Small intestine (tissue), 7 donors: ENCODE measurements around the gene YLPM1. TPM values are rescaled to one million over a fixed set of nuclear protein-coding genes. Genes with fewer than 3 reads are reported as not detected.

Experiments
- DNase-seq, 2 donors: peaks; one replicate each; pipeline versions ENCODE4 v3.0.0 to v3.0.0-alpha.2; 2013
- FAIRE-seq: peaks from 2 replicates; lab custom pipeline; 2012; peaks lifted over from hg19 to GRCh38; lab: Jason Lieb, UNC
- H3K27ac ChIP-seq, 3 donors: one replicate each; pipeline ENCODE4 v1.5.1; 2013; ENCODE audit warnings: low read length in 2 of 3, mild to moderate bottlenecking in 2 of 3, control low read depth in 1 of 3, inconsistent platforms in 1 of 3, low read depth in 1 of 3, moderate library complexity in 1 of 3
- H3K27me3 ChIP-seq, 3 donors: one replicate each; pipeline ENCODE4 v1.6.1; 2013; ENCODE audit warnings: low read length in 3 of 3, inconsistent platforms in 1 of 3; ENCODE audit not compliant: control insufficient read depth in 3 of 3, insufficient read depth in 3 of 3
- H3K36me3 ChIP-seq, 3 donors: one replicate each; pipeline ENCODE4 v1.6.1; 2013; ENCODE audit warnings: low read length in 3 of 3, inconsistent platforms in 1 of 3, low read depth in 1 of 3, mild to moderate bottlenecking in 1 of 3, moderate library complexity in 1 of 3; ENCODE audit not compliant: control insufficient read depth in 3 of 3, insufficient read depth in 2 of 3
- H3K4me1 ChIP-seq, 3 donors: one replicate each; pipeline ENCODE4 v1.6.1; 2013; ENCODE audit warnings: low read length in 2 of 3, inconsistent platforms in 1 of 3, low read depth in 1 of 3, mild to moderate bottlenecking in 1 of 3, moderate library complexity in 1 of 3; ENCODE audit not compliant: control insufficient read depth in 3 of 3, insufficient read depth in 2 of 3
- H3K4me3 ChIP-seq, 3 donors: one replicate each; pipeline ENCODE4 v1.5.1; 2013; ENCODE audit warnings: low read length in 3 of 3, control low read depth in 1 of 3, inconsistent platforms in 1 of 3, low read depth in 1 of 3, mild to moderate bottlenecking in 1 of 3, moderate library complexity in 1 of 3
- H3K9me3 ChIP-seq, 2 donors: one replicate each; pipeline ENCODE4 v1.6.1; 2013; ENCODE audit warnings: low read depth in 1 of 2, low read length in 1 of 2; ENCODE audit not compliant: control insufficient read depth in 2 of 2, insufficient read depth in 1 of 2
- WGBS, 3 donors: extraction: QIAGEN DNeasy Blood & Tissue Kit; methylation state at CpG; one replicate each; pipeline ENCODE4 v1.1.7; 2013; 5-methylcytosine and 5-hydroxymethylcytosine counted together
- polyA plus RNA-seq, 4 donors: library from polyadenylated mRNA; stranded (reverse) in 3 of 4; unstranded in 1 of 4; fragments of 200-250 nt in 3 of 4; fragments of 120-200 nt in 1 of 4; gene quantifications; one replicate each; pipeline versions ENCODE4 v1.2.1 to v1.2.3, GENCODE V29; 2013
- donor health status: healthy with polysubstance abuse.
- donor health status: control.
- donor health status: control.
- donor health status: Bipolar disorder and iron deficiency.
- donor health status: healthy.

Gene YLPM1
- polyA plus RNA-seq, 4 donors = 5.1 to 50.5 (median 13.1) TPM

DNA sequence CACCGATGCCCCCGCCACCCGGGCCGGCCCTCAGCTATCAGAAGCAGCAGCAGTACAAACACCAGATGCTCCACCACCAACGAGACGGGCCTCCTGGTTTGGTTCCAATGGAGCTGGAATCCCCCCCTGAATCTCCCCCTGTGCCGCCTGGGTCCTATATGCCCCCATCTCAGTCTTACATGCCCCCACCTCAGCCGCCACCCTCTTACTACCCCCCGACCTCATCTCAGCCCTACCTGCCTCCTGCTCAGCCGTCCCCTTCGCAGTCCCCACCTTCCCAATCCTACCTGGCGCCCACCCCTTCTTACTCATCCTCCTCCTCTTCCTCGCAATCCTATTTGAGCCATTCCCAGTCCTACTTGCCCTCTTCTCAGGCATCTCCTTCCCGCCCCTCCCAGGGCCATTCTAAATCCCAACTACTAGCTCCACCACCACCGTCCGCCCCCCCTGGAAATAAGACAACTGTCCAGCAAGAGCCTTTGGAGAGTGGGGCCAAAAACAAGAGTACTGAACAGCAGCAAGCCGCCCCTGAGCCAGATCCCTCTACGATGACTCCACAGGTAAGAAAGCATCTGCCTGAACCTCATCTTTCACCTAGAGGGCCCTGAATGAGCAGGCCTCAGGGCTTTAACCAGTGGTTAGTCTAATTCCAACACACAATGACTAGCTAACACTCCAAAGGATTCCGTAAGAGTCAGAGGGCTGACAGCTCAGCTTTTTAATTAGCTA is 851 bp downstream of the YLPM1 start:
- Histone ChIP-seq H3K27me3 (no peaks in the 10 kb centered on the region), H3K27ac (peak overlapping the region in 2 of 3 donors; percentile 87 to 96), H3K4me1 (peaks cover 0 to 5% (median 0%) of the 10 kb centered on the region in 3 donors), H3K36me3 (peaks cover 0 to 3% (median 0%) of the 10 kb centered on the region in 3 donors), H3K4me3 (peak overlapping the region; percentile 90 to 97 (median 96)), H3K9me3 (no peaks in the 10 kb centered on the region)
- DNase-seq (peak; percentile 22 to 42), FAIRE-seq (no peak)
- 1 to 2% (median 1%) methylated on average over 16 to 19 of the region's 19 CpGs for WGBS, 3 donors

DNA sequence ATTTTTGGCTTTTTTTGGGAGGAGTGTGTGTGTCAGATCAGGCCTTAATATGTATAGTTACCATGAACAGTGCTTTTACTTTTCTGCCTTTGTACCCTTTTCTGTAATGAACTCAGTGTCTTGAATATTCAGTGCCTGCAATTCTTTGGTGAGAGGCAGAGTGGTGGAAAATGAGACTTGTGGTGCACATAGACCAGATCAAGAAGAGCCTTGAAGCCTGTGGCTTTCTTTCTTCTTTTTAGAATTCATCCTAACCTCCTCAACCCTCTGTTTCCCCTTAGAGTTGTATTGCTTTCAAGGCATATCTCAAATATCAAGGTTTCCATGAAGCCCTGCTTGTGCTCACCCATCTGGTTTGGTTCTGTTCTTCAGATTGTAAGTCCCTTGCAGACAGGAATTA is 2.6 kb downstream of the YLPM1 start:
- Histone ChIP-seq H3K27me3 (no peaks in the 10 kb centered on the region), H3K4me1 (peaks cover 0 to 5% (median 0%) of the 10 kb centered on the region in 3 donors), H3K9me3 (no peaks in the 10 kb centered on the region), H3K4me3 (peak overlapping the region in 1 of 3 donors; percentile 19), H3K27ac (no peak overlapping the region), H3K36me3 (peaks cover 0 to 5% (median 0%) of the 10 kb centered on the region in 3 donors)
- DNase-seq (no peak), FAIRE-seq (no peak)

DNA sequence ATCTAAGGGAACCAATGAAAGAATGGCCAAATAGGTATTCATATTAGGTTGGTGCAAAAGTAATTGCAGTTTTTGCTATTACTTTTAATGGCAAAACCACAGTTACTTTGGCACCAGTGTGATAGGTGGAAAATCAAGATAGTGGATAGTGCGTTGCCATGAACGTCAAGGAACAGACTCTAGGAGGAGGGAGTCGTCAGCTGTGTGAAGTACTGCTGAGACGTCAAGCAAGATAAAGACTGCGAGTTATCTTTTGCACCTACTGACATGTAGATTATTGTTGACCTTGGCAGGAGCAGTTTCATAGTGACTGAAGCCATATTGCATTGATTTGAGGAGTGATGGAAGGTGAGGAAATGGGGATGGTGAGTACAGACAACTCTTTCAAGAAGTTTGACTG is 8.3 kb downstream of the YLPM1 start:
- H3K36me3 ChIP-seq = peaks cover 0 to 12% (median 2%) of the 10 kb centered on the region in 3 donors
- peaks cover 0 to 5% (median 0%) of the 10 kb centered on the region in 3 donors for H3K4me1 ChIP-seq
- H3K27ac ChIP-seq = no peak overlapping the region
- FAIRE-seq = no peak
- H3K4me3 ChIP-seq = no peak overlapping the region
- 36 to 59% (median 46%) methylated on average over 5 of the region's 5 CpGs for WGBS, 3 donors
- peak in 1 of 2 donors; percentile 29 for DNase-seq
- no peaks in the 10 kb centered on the region for H3K9me3 ChIP-seq
- no peaks in the 10 kb centered on the region for H3K27me3 ChIP-seq

DNA sequence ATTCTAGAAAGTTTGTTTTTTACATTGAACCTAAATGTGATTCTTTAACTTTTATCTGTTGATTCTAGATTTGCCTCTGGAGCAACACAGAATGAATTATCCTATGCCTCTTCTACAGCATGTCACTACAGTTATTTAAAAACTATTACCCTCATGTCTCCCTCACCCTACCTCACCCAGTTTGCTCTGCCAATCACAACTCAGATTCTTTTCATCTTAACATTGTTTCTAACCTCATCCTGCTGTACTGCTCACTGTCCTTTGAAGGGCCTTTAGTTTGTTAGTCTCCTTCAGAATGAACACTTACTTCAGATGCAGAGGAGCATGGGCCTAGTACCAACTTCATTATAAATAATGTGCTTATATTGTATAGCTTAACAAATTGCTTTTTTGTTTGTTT is 21.5 kb downstream of the YLPM1 start:
- no peaks in the 10 kb centered on the region for H3K27me3 ChIP-seq
- H3K36me3 ChIP-seq = peaks cover 14 to 36% (median 20%) of the 10 kb centered on the region in 3 donors
- no peaks in the 10 kb centered on the region for H3K4me1 ChIP-seq
- no peaks in the 10 kb centered on the region for H3K9me3 ChIP-seq
- H3K27ac ChIP-seq = no peak overlapping the region
- no peak for DNase-seq
- no peak overlapping the region for H3K4me3 ChIP-seq
- no peak for FAIRE-seq

DNA sequence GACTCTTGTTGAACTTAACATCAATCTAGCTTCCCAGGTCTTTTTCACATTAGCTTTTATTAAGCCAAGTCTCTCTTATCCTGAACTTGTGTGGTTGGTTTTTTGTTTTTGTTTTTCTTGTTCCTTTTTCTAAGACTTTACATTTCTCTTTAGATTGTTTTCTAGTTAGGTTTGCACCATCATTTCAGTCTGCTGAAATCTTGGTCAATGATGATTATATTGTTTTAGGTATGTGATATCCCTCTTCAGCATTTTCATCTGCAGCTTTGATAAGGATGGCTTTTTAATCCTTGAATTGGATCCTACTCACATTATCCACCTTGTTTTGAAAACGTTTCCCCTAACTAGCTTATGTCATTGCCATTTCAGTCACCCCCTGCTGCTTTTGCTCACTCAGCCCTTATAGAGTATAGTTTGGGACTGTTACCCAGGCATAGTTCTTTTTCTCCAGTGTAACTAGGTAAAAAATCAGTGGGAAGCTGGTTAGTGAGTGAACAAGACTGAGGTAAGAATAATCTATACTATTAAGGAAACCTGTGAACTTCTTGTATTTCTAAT is 22.0 kb downstream of the YLPM1 start:
- Histone ChIP-seq H3K27me3 (no peaks in the 10 kb centered on the region), H3K9me3 (no peaks in the 10 kb centered on the region), H3K27ac (no peak overlapping the region), H3K4me1 (no peaks in the 10 kb centered on the region), H3K4me3 (no peak overlapping the region), H3K36me3 (peaks cover 14 to 32% (median 19%) of the 10 kb centered on the region in 3 donors)
- FAIRE-seq (no peak), DNase-seq (no peak)
- WGBS, 3 donors = 43 to 56% (median 46%) methylated on average over 1 of the region's 1 CpG

DNA sequence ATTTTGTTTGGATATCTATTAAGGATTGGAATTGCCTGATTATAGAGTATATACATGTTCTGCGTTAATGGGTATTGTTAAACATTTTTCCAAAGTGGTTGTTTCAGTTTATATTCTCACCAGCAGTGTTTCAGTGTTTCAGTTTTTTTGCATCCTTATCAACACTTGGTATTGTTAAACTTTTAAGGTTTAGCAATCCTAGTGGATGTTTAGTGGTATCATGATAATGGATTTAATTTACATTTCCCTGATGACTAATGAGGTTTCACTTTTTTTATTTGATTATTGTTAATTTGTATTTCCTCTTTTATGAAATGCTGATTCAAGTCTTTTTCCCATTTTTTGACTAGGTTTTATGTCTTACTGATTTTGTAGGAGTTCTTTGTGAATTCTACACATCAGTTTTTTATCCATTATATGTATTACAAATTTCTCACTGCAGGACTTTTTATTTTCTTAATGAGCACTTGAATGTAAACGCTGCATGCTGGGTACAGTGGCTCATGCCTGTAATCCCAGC is 23.7 kb downstream of the YLPM1 start:
- no peak for FAIRE-seq
- no peaks in the 10 kb centered on the region for H3K4me1 ChIP-seq
- H3K27me3 ChIP-seq = no peaks in the 10 kb centered on the region
- WGBS, 3 donors = 89 to 95% (median 93%) methylated on average over 2 of the region's 2 CpGs
- peaks cover 3 to 28% (median 7%) of the 10 kb centered on the region in 3 donors for H3K36me3 ChIP-seq
- no peak overlapping the region for H3K27ac ChIP-seq
- no peak for DNase-seq
- H3K4me3 ChIP-seq = no peak overlapping the region
- peaks cover 0 to 3% of the 10 kb centered on the region in 2 donors for H3K9me3 ChIP-seq

DNA sequence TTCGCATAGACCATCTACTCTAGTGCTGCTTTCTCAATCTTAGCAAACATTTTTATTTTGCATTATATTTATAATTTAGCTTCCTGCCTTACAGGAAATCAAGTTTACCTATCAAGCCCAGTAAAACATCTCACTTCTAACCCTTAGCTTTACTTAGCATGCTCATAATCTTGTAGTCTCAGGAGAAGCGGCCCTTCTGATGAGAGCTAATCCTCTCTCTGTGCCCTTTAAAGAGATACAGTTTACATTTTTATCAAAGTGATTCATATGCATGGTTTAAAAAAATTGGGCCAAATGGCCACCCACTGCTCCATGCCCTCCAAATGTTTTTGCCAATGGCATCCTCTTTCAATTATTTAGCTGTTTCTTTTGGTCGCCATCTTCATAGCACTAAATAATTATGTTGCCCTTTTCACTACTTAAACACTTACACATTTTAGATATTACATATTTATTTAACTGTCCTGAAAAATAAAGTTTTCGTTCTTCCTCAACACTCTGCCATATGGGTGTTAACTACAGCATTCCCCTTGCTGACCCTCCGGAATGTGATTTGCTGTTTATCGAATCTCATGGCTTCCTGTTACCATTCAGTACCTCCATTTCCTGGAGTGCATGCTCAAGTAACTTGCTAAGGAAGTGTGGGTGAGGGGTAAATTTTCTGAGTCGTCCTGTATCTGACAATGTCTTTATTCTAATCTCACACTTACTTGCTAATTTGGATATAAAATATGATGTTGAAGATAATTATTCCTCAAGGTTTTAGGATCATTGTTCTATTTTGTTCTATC is 29.3 kb downstream of the YLPM1 start:
- 52 to 76% (median 66%) methylated on average over 7 of the region's 7 CpGs for WGBS, 3 donors
- Histone ChIP-seq H3K27ac (no peak overlapping the region), H3K4me3 (no peak overlapping the region), H3K27me3 (no peaks in the 10 kb centered on the region), H3K9me3 (peaks cover 0 to 3% of the 10 kb centered on the region in 2 donors), H3K36me3 (peaks cover 0 to 18% (median 3%) of the 10 kb centered on the region in 3 donors), H3K4me1 (no peaks in the 10 kb centered on the region)
- DNase-seq = no peak
- FAIRE-seq = no peak

DNA sequence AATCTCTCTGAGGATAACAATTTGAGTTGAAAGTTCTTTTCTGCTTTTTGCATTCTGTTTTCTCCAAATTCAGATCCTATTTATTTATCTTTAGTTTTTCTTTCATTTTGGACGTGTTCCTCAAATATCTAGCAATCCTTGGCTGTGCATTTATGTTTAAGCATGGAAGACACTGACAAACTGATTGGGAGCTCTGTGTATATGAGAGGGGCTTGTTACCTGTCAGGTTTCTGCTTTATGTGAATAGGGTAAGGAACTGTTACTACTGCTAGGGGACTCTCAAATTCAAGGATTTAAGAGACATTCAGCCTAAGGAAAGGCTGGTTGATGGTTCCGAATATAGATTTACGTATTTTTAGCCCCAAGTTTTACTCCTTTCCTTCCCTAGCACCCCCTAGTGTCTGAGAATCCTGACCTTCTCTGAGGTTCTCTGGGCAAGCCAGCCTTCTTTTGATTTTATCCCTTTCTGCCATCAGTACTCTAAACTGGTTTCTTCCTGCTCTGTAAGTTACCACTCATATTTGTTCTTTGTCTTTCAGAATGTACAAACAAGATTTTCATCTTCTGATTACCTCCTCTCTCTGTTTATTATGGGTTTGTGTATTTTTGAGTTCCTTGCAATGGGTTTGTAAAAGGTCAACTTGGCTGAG is 30.5 kb downstream of the YLPM1 start:
- 59 to 85% (median 71%) methylated on average over 3 of the region's 3 CpGs for WGBS, 3 donors
- H3K4me1 ChIP-seq = no peaks in the 10 kb centered on the region

More for the DNA sequence above, 30.5 kb downstream of the YLPM1 start:
- no peak overlapping the region for H3K27ac ChIP-seq
- H3K9me3 ChIP-seq = peaks cover 0 to 3% of the 10 kb centered on the region in 2 donors
- FAIRE-seq = no peak
- peaks cover 0 to 20% (median 3%) of the 10 kb centered on the region in 3 donors for H3K36me3 ChIP-seq
- no peak overlapping the region for H3K4me3 ChIP-seq
- H3K27me3 ChIP-seq = no peaks in the 10 kb centered on the region
- no peak for DNase-seq
